Stimulated activated CD4-positive, alpha-beta T cell treated with anti-CD3 and anti-CD28 coated beads, Interleukin-12 subunit alpha, Interleukin-12 subunit beta, amount 100 ng/mL, for 48 hours (primary cell): ENCODE measurements around the gene PHACTR4.
"Not testable (repeated sequence)": the region's sequence is repeated elsewhere in the genome, so short reads cannot be mapped to it uniquely, and the experiment has no call there.

Experiments
- DNase-seq, 3 donors: peaks; one replicate each; pipeline ENCODE4 v3.0.0-alpha.2; 2020; ENCODE audit warnings: low read depth in 2 of 3, low spot score in 1 of 3

Gene PHACTR4

DNA sequence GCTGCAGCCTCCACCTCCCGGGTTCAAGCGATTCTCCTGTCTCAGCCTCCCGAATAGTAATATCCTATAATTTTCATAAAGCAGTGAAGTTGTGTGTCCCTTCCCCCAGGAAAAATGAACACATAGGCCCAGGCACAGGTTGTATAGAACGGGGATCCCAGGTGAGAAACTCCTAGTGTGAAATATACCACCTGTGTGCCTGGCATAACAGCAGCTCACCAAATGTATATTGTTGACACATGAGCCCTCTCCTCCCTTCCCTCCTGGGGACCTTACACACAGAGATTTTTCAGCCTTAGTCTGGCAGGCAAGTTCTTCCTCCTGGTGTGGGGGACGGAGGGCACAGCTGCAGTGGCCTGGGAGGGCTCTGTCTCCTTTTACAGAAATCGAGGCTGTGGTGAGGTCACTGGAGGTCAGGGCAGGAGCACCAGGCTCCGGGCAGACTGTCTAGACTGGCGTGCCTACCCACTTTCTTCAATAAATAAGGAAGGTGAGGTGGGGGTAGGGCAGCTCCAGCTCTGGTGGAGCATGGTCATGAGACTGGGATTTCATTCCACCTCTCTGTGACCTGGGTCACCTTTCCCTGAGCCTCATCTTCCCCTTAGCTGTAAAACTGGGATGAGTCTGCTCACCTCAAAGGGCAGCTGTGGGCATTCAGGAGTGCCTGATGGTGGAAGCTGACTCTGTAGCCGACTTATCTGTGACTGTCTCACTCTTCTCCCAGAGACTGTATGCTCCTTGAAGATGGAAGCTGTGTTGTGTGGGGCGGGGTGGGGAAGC lies 150.6 kb downstream of the PHACTR4 start:
- DNase-seq = no peak

DNA sequence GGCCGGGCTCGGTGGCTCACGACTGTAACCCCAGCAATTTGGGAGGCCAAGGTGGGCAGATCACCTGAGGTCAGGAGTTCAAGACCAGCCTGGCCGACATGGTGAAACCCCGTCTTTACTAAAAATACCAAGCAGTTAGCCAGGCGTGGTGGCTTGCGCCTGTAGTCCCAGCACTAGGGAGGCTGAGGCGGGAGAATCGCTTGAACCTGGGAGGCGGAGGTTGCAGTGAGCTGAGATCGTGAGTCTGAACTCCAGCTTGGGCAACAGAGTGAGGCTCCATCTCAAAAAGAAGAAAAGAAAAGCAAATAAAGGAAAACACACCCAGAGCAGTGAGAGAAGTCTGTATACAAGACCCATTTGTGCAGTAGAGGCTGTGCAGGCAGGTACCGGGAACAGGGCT lies 151.3 kb downstream of the PHACTR4 start:
- not testable (repeated sequence) for DNase-seq

DNA sequence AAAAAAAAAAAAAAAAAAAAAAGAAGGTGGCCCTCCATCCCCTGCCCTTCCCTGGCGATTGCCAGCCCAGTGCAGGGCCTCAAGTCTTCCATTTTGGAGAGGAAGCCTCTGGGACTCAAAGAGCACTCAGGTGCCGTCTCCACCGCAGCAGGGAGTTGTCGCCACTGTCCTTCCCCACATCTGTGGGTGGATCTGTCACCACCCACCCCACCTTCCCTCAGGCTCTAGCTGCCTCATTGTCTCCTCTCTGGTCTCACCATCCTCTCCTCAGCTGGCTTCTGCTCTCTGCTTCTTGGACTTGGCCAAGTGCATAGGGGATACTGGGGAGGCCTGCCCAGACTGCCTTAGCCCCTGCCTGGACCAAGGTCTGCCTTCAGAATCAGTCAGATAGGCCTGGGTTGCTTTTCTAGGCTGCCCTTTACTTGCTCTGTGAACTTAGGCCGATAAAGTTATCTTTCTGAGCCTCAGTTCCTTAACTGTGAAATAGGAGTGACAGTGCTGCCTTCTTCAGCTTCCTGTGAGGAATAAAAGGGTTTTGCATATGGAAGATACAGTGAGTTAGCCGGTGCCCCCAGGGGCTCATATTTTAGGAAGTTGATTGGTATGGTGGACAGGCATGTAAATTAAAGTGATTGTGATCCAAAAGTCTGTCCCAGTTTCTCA lies 152.1 kb downstream of the PHACTR4 start:
- no peak for DNase-seq

DNA sequence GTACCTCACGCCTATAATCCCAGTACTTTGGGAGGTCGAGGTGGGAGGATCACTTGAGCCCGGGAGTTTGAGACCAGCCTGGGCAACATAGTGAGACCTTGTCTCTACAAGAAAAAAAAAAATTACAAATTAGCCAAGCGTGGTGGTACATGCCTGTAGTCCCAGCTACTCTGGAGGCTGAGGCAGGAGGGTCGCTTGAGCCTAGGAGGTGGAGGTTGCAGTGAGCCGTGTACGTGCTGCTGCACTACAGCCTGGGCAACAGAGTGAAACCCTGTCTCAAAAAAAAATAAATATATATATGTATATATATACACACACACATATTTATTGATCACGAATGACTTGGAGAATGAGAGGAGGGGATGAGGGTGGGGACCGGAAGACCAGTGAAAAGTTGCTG lies 153.0 kb downstream of the PHACTR4 start:
- DNase-seq = not testable (repeated sequence)

DNA sequence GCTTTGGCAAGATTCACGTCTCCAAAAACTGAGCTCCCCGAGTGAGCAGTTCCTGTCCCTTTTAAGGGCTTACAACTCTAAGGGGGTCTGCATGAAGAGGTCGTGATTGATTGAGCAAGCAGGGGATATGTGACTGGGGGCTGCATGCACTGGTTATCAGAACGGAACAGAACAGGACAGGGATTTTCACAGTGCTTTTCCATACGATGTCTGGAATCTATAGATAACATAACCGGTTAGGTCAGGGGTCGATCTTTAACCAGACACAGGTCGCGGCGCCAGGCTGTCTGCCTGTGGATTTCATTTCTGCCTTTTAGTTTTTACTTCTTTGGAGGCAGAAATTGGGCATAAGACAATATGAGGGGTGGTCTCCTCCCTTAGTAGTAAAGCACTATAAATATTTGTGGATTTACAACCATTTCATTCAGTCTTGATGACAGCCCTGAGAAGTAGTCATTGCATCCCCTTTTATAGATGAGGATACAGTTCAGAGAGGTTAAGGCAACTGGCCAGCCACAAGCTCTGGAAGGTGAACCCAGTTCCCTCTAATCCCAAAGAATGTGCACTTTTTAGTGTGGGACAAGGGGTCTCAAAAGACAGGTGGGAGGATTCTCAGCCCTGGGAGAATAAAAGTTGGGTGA lies 155.6 kb downstream of the PHACTR4 start:
- DNase-seq = not testable (repeated sequence)

DNA sequence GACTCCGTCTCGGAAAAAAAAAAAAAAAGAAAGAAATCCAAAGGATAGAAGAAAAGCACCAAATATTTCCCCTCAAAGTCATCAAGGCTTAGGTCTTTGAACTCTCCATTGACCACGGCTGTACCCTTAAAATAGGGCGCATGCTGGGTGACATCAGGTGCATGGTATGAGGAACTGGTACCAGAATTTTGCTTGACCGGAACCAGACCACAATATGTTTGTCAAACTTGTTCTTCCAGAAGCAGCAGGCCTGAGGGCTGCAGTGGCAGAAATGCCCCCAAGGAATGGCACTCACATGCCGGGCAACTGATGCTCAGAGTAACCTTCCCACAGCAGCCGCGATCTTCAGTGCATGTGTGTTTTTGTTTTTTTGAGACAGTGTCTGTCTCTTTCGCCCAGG lies 157.3 kb downstream of the PHACTR4 start:
- DNase-seq = no peak

DNA sequence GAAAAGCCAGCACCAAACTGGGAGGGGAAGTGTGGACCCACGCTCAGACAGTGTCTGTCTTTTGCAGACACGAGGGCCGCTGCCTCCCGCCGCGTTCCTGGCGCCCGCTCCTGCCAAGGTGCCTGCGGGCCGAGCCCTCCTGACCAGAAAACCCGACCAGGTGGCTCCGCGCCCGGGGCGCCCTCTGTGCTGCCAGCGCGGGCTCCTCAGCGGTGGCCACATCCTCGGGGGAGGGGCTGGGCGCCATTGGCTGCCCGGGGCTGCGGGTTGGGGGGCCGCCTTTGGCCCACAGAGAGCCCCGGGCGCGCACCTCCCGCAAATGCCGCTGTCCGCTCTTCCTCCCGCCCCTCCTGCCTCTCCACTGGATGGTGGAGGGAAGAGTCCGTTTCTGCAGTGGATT lies 160.9 kb downstream of the PHACTR4 start:
- DNase-seq = no peak

DNA sequence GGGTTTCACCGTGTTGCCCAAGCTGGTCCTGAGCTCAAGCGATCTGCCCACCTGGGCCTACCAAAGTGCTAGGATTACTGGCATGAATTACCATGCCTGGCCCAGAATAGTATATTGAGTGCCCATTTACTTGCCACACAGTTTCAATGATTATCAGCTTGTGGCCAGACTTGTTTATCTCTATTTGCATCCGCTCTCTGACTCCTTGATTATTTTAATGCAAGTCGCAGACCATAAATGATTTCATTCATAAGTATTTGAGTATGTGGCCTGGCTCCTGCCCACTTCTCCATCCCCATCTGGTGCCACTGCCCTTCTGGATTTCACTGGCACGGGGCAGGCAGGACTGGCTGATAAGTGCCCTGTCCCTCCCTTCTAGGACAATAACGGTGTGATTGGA lies 165.1 kb downstream of the PHACTR4 start:
- DNase-seq = no peak

DNA sequence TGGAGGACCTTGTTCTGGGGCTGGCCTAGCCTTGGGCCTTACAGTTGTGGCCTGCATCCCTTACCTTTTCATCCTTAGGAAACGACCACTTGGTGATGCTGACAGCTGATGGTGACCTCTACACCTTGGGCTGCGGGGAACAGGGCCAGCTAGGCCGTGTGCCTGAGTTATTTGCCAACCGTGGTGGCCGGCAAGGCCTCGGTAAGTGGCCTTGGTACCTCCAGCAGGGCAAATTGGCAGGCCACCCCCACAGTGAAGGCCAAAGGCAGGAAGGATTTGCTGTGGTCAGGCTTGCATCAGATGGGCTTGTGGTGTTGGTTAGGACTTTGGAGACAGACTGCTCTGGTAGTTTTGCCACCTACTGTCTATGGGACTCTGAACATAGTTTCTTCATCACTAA lies 165.6 kb downstream of the PHACTR4 start:
- no peak for DNase-seq

DNA sequence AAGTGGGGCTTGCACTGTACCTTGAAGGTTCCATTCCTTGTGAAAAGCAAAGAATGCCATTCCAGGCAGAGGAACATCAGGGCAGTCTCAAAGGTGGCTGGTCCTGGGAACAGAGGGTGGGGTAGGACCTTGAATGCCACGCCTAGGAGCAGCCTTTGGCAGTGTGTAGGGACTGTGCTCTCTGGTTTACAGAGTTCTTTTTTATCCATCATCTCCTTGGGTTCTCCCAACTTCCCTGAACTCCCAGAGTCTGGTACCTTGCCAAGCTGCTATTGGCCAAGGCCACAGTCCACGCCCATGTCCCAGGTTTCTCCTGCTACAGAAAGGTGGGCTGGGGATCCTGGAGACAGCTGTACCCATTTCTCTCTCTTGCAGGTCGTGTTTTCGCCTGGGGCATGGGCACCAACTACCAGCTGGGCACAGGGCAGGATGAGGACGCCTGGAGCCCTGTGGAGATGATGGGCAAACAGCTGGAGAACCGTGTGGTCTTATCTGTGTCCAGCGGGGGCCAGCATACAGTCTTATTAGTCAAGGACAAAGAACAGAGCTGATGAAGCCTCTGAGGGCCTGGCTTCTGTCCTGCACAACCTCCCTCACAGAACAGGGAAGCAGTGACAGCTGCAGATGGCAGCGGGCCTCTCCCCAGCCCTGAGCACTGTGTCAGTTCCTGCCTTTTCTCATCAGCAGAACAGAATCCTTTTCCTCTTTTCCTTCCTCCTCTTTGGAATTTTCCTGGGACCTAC lies 168.1 kb downstream of the PHACTR4 start:
- DNase-seq = no peak

DNA sequence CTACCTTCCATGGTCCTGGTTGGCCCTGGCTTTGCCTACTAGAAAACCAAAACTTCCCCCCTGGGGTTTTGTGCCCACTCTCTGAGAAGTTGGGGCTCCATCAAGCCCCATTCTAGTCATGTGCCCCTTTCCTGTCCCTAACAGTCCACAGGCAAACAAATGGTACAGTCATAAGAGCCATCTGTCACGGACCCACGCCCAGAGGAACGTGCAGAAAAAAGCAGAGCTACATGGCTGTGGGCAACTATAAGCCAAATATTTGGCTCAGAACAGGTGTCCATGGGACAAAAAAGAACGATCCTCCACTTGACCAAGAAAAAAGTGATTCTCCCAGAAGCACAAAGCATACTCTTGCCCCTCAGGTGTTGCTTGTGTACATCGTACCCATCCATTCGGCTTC lies 168.7 kb downstream of the PHACTR4 start:
- DNase-seq = no peak

DNA sequence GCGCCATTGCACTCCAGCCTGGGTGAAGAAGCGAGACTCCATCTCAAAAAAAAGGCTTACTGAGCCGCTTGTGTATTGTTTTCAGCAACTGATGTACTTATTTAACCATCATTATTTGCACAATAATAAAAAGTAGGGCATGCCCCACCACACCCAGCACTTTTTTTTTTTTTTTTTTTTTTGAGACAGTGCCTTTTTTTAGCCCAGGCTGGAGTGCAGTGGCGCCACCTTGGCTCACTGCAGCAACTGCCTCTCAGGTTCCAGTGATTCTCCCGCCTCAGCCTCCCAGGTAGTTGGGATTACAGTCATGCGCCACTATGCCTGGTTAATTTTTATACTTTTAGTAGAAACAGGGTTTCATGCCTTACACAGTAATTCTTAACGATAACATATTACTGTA lies 171.1 kb downstream of the PHACTR4 start:
- no peak for DNase-seq

DNA sequence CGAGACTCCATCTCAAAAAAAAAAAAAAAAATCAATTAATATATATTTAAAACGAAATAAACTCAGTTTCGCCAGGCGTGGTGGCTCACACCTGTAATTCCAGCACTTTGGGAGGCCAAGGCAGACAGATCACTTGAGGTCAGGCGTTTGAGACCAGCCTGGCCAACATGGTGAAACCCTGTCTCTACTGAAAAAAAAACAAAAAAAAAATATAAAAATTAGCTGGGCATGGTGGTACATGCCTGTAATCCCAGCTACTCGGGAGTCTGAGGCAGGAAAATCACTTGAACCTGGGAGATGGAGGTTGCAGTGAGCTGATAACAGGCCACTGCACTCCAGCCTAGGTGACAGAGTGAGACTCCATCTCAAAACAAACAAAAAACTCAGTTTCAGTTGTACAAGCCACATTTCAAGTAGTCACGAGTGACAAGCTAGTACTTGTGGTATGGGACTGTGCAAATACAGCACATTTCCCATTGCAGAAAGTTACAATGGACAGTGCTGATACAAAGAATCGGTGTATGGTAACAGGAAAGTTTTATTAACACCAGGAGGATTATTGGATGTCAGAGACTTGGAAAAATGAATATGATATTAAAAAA lies 172.0 kb downstream of the PHACTR4 start:
- not testable (repeated sequence) for DNase-seq

DNA sequence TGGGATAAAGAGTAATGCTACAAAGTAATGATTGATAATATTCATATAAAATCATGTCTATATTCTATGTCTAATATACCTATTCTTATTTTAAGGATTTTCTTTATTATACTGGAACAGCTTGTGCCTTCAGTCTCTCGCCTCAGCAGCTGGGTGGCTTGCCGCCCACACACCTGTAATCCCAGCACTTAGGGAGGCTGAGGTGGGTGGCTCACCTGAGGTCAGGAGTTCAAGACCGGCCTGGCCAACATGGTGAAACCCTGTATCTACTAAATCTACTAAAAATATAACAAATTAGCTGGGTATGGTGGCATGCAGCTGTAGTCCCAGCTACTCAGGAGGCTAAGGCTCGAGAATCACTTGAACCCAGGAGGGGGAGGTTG lies 175.7 kb downstream of the PHACTR4 start:
- DNase-seq = no peak

DNA sequence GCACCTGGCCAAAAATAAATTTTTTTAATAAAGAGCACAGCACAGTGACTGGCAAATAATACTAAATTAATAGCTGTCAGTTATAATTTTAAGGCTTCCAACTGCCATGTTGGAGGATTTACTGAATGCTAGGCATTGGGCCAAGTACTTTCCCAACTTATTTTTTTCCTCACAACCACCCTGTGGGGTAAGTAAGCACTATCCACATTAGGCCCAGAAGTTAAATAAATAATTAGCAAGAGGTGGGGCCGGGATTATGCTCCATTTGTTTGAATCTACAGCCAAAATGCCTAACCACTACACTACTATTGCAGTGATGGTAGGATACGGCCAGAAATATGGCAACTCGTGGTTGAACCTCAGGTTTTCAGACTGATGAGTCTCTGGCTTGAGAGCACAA lies 178.8 kb downstream of the PHACTR4 start:
- DNase-seq = no peak
